GM19438 (cell line): ENCODE data around the gene BRWD1.

Experiments used
- ATAC-seq: cut with Tn5 transposase; IDR thresholded peaks from one replicate; pipeline ENCODE4 v1.9.1; 2021; ENCODE audit warnings: low read depth; ENCODE audit not compliant: unreplicated experiment

The BRWD1 gene

GRCh38 chr21:39208624-39209333 is 104.7 kb downstream of the BRWD1 start:
- ATAC-seq: no peak

GRCh38 chr21:39204134-39204533 is 109.3 kb downstream of the BRWD1 start:
- no peak for ATAC-seq

- no peak for ATAC-seq
These were observed 114.6 kb downstream of the BRWD1 start for GRCh38 chr21:39198800-39199199.

- no peak for ATAC-seq
These were observed 115.8 kb downstream of the BRWD1 start for GRCh38 chr21:39197448-39198233.

- ATAC-seq: no peak
These were observed 116.6 kb downstream of the BRWD1 start for GRCh38 chr21:39196838-39197237.

GRCh38 chr21:39196310-39196709 is 117.1 kb downstream of the BRWD1 start:
- no peak for ATAC-seq

GRCh38 chr21:39193380-39193779 is 120.1 kb downstream of the BRWD1 start:
- no peak for ATAC-seq

GRCh38 chr21:39189857-39190604 is 123.4 kb downstream of the BRWD1 start:
- ATAC-seq: no peak

- ATAC-seq: no peak
These were observed 124.8 kb downstream of the BRWD1 start for GRCh38 chr21:39188521-39189139.

GRCh38 chr21:39187141-39187540 is 126.3 kb downstream of the BRWD1 start:
- no peak for ATAC-seq

GRCh38 chr21:39186676-39187075 is 126.8 kb downstream of the BRWD1 start:
- ATAC-seq: no peak

- no peak for ATAC-seq
These were observed 128.3 kb downstream of the BRWD1 start for GRCh38 chr21:39185157-39185556.

- no peak for ATAC-seq
These were observed 129.1 kb downstream of the BRWD1 start for GRCh38 chr21:39184050-39184980.

- peak; percentile 89 for ATAC-seq
These were observed 130.0 kb downstream of the BRWD1 start, which contains the start of gene PSMG1 for GRCh38 chr21:39183272-39184049. Gene PSMG1 (minus strand): TSS chr21:39183451. CDS start chr21:39183385, 66 bp downstream.

GRCh38 chr21:39182484-39183271 is 130.8 kb downstream of the BRWD1 start:
- peak; percentile 34 for ATAC-seq

GRCh38 chr21:39182016-39182415 is 131.4 kb downstream of the BRWD1 start:
- no peak for ATAC-seq

- ATAC-seq: no peak
These were observed 132.1 kb downstream of the BRWD1 start for GRCh38 chr21:39181205-39181818.
